H7 (cell line): ENCODE measurements around the gene NEK9. TPM values are rescaled to one million over a fixed set of nuclear protein-coding genes. Genes with fewer than 3 reads are reported as not detected.
"Not testable (repeated sequence)": the region's sequence is repeated elsewhere in the genome, so short reads cannot be mapped to it uniquely, and the experiment has no call there.

Experiments used
- DNase-seq: peaks from one replicate; pipeline ENCODE4 v3.0.0; 2012
- H3K27me3 ChIP-seq: 2 replicates; pipeline ENCODE4 v1.6.0; 2011; ENCODE audit warnings: mild to moderate bottlenecking, low read length; ENCODE audit not compliant: control insufficient read depth, insufficient read depth
- H3K36me3 ChIP-seq: replicated peaks from 2 replicates; pipeline ENCODE4 v1.5.1; 2011; ENCODE audit warnings: low read length; ENCODE audit not compliant: control insufficient read depth, insufficient read depth
- H3K4me3 ChIP-seq: 2 replicates; pipeline ENCODE4 v1.5.1; 2011; ENCODE audit warnings: low read depth, mild to moderate bottlenecking, control low read depth, low read length, moderate library complexity; ENCODE audit not compliant: insufficient read depth
- total RNA-seq: library from RNA; depleted of rRNA; stranded (reverse); fragments of >200 nt; shearing (Covaris generic); gene quantifications from 2 replicates; pipeline ENCODE4 v1.2.3, GENCODE V29; 2014

Gene NEK9
- total RNA-seq, 1 experiment from 2014 or later = 23.0 TPM

GRCh38 chr14:75156111-75156510 is 29.3 kb upstream of the NEK9 start:
- Histone ChIP-seq H3K27me3 (no peaks in the 10 kb centered on the region), H3K4me3 (no peak overlapping the region), H3K36me3 (no peaks in the 10 kb centered on the region; the same call in 1 of the 2 replicates)
- no peak for DNase-seq

DNA sequence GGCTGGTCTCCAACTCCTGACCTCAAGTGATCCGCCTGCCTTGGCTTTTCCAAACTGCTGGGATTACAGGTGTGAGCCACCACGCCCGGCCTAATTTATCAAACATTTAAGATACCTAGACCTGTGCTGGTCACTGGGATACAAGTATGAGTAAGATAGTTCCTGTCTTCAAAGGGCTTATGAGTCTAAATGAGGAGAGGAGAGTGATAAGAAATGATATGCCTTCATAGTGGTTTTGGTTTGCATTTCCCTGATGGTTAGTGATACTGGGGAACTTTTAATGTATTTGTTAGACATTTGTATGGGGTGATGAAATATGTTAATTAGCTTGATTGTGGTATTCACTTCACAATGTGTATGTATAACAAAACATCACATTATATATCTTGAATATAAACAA is 28.3 kb upstream of the NEK9 start:
- no peaks in the 10 kb centered on the region; the same call in 1 of the 2 replicates for H3K36me3 ChIP-seq
- H3K4me3 ChIP-seq = no peak overlapping the region
- no peaks in the 10 kb centered on the region for H3K27me3 ChIP-seq
- no peak for DNase-seq

- Histone ChIP-seq H3K4me3 (no peak overlapping the region), H3K36me3 (no peaks in the 10 kb centered on the region; the same call in 1 of the 2 replicates), H3K27me3 (no peaks in the 10 kb centered on the region)
- DNase-seq = no peak
Measured at GRCh38 chr14:75153295-75153694, 26.4 kb upstream of the NEK9 start.

DNA sequence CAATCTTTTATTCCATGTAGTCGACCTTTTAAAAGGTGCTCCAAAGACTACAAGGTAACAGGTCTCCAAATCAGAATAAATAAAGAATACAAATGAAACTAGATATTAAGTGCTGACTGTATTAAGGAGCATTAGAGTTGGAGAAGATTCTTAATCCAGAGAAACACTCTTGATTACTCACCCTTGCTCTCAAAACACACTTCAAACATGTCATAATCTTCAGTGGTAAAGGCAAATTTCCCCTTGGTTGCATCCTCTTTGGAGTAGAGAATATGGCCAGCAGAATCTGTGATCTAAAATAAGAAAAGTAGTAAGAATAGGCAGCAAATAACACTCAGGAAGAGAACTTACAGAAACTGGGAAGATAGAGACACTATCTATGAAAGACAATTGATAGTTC is 25.0 kb upstream of the NEK9 start:
- DNase-seq = no peak
- Histone ChIP-seq H3K27me3 (no peaks in the 10 kb centered on the region), H3K4me3 (no peak overlapping the region), H3K36me3 (no peaks in the 10 kb centered on the region; the same call in 1 of the 2 replicates)

GRCh38 chr14:75150637-75151036 is 23.8 kb upstream of the NEK9 start:
- H3K36me3 ChIP-seq, H3K27me3 ChIP-seq, DNase-seq, H3K4me3 ChIP-seq: not testable (repeated sequence)

DNA sequence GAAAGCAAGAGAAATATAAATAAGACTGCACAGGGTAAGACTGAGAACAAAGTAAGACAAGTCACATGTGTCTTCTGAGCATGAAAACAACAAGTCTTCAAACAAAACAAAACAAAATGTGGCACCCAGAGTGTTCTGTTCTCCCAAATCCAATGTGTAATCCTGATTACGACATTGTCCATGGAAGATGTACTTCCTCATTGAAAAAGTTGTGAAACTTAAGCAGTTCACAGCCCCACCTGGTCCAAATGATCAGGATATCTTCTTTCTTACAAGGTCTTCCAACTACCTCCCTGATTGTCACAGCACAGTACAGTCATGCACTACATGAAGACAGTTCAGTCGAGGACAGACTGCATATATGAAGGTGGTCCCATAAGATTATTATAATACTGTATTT is 23.3 kb upstream of the NEK9 start:
- no peaks in the 10 kb centered on the region; the same call in 1 of the 2 replicates for H3K36me3 ChIP-seq

GRCh38 chr14:75147423-75148071 is 20.7 kb upstream of the NEK9 start:
- Histone ChIP-seq H3K4me3 (no peak overlapping the region), H3K36me3 (peaks cover 1% of the 10 kb centered on the region), H3K27me3 (no peaks in the 10 kb centered on the region)
- peak; percentile 76 for DNase-seq

More for the DNA sequence above, 23.3 kb upstream of the NEK9 start:
- Histone ChIP-seq H3K4me3 (no peak overlapping the region), H3K27me3 (no peaks in the 10 kb centered on the region)
- no peak for DNase-seq

GRCh38 chr14:75144944-75145343 is 18.1 kb upstream of the NEK9 start:
- no peak overlapping the region for H3K4me3 ChIP-seq
- H3K27me3 ChIP-seq = no peaks in the 10 kb centered on the region
- H3K36me3 ChIP-seq = peaks cover 1% of the 10 kb centered on the region
- no peak for DNase-seq

- Histone ChIP-seq H3K36me3 (peaks cover 1% of the 10 kb centered on the region), H3K4me3 (no peak overlapping the region)
- DNase-seq = no peak
Measured at GRCh38 chr14:75143761-75144527, 17.1 kb upstream of the NEK9 start.

GRCh38 chr14:75142494-75142893 is 15.6 kb upstream of the NEK9 start:
- Histone ChIP-seq H3K4me3 (no peak overlapping the region), H3K36me3 (peaks cover 1% of the 10 kb centered on the region), H3K27me3 (no peaks in the 10 kb centered on the region)
- no peak for DNase-seq

More at GRCh38 chr14:75143761-75144527, 17.1 kb upstream of the NEK9 start:
- no peaks in the 10 kb centered on the region for H3K27me3 ChIP-seq

GRCh38 chr14:75141967-75142366 is 15.1 kb upstream of the NEK9 start:
- Histone ChIP-seq H3K36me3 (peaks cover 1% of the 10 kb centered on the region; the same call in 1 of the 2 replicates), H3K4me3 (no peak overlapping the region), H3K27me3 (no peaks in the 10 kb centered on the region)
- peak; percentile 57 for DNase-seq

DNA sequence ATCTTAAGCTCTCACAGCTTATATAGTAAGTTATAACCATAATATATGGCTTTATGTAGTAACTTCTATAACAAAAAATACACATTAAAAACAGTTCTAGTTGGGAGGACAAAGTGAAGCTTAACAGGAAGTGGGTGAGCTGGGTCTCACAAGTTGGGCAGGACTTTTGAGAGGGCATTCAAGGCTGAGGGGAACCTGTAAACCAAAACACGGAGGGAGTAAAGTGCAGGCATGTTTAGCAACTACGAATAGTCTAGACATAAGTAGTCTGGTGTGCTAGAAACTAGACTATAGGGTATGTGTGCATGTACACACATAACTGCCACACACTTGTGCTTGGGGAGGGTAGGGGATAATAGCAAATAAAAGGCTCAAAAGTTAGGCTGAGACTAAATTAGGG is 14.2 kb upstream of the NEK9 start:
- Histone ChIP-seq H3K4me3 (no peak overlapping the region), H3K36me3 (peaks cover 1% of the 10 kb centered on the region; the same call in 1 of the 2 replicates), H3K27me3 (no peaks in the 10 kb centered on the region)
- DNase-seq = no peak

GRCh38 chr14:75140620-75141019 is 13.8 kb upstream of the NEK9 start:
- Histone ChIP-seq H3K27me3 (no peaks in the 10 kb centered on the region), H3K4me3 (no peak overlapping the region), H3K36me3 (peaks cover 1% of the 10 kb centered on the region; the same call in 1 of the 2 replicates)
- no peak for DNase-seq

GRCh38 chr14:75139185-75139584 is 12.3 kb upstream of the NEK9 start:
- H3K36me3 ChIP-seq = peaks cover 6% of the 10 kb centered on the region
- no peak overlapping the region for H3K4me3 ChIP-seq
- DNase-seq = no peak
- H3K27me3 ChIP-seq = no peaks in the 10 kb centered on the region

DNA sequence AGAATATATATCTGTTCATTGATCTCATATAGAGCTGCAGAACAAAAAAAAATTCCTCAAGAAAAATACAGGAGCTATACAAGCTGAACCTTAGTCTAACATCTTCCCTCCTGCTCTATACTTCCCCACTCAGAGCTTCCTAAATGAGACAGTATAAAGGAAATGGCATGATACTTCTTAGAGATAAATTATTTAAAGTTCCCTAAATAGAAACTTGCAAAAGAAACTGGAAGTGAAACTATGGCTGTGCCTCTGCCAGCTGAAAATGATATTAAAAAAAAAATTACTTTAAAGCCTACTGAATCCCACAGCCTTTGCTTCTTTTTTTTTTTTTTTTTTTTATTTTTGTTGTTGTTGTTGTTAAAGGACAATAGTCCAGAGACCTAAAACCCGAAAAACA is 11.6 kb upstream of the NEK9 start:
- Histone ChIP-seq H3K4me3 (no peak overlapping the region), H3K36me3 (peaks cover 6% of the 10 kb centered on the region), H3K27me3 (no peaks in the 10 kb centered on the region)
- no peak for DNase-seq
